IMR-90 (cell line): ENCODE data around the gene DAGLA. TPM values are rescaled to one million over a fixed set of nuclear protein-coding genes. Genes with fewer than 3 reads are reported as not detected.

Source experiments
- ATAC-seq: fragments of 200-7000 bp; cut with Tn5 transposase; 2 replicates; pipeline ENCODE4 v1.9.1; 2020; ENCODE audit warnings: low read depth, mild to moderate bottlenecking, moderate library complexity
- BruUV-seq: library from RNA; stranded (reverse); fragments of 400-500 nt; replicated peaks from 2 replicates; lab custom pipeline; 2021; lab: Mats Ljungman, UMichigan
- CTCF ChIA-PET: fragments of 300-600 bp; formaldehyde crosslinking; extraction: SDS; loops from one replicate; lab custom pipeline; 2021; ENCODE audit warnings: antibody characterized with exemption; lab: Yijun Ruan, JAX
- POLR2A ChIA-PET: fragments of 300-600 bp; sonication (Branson Sonifier 250); formaldehyde crosslinking; loops from one replicate; lab custom pipeline; 2022; ENCODE audit warnings: antibody characterized with exemption; ENCODE audit not compliant: unreplicated experiment; lab: Charles Lee
- DNase-seq: peaks from one replicate; pipeline ENCODE4 v3.0.0; 2013
- H2AFZ ChIP-seq: replicated peaks from 2 replicates; pipeline ENCODE3; 2013; ENCODE audit warnings: low read length, mild to moderate bottlenecking; ENCODE audit not compliant: poor library complexity
- H2AK5ac ChIP-seq: 2 replicates; pipeline ENCODE4 v1.6.1; 2013; ENCODE audit warnings: low read depth, low read length, inconsistent platforms
- H2AK9ac ChIP-seq: replicated peaks from 2 replicates; pipeline ENCODE3; 2013; ENCODE audit warnings: mild to moderate bottlenecking, low read depth, low read length, moderate library complexity; ENCODE audit not compliant: poor library complexity
- H2BK120ac ChIP-seq: 2 replicates; pipeline ENCODE4 v1.6.1; 2013; ENCODE audit warnings: low read depth, low read length, inconsistent platforms
- H2BK15ac ChIP-seq: 3 replicates; pipeline ENCODE4 v1.6.1; 2013; ENCODE audit warnings: low read depth, low read length, inconsistent platforms
- H2BK20ac ChIP-seq: 2 replicates; pipeline ENCODE4 v1.6.1; 2013; ENCODE audit warnings: low read depth, mild to moderate bottlenecking, inconsistent platforms, low read length, moderate library complexity
- H2BK5ac ChIP-seq: 2 replicates; pipeline ENCODE4 v1.6.1; 2013; ENCODE audit warnings: mild to moderate bottlenecking, low read depth, low read length, inconsistent platforms; ENCODE audit not compliant: poor library complexity, severe bottlenecking
- H3K14ac ChIP-seq: replicated peaks from 2 replicates; pipeline ENCODE4 v1.6.1; 2013; ENCODE audit warnings: low read depth, low read length, inconsistent platforms
- H3K18ac ChIP-seq: 2 replicates; pipeline ENCODE4 v1.6.1; 2013; ENCODE audit warnings: low read depth, low read length, control low read depth
- H3K23ac ChIP-seq: 2 replicates; pipeline ENCODE4 v1.6.1; 2013; ENCODE audit warnings: low read depth, low read length, inconsistent platforms
- H3K27ac ChIP-seq: 2 replicates; pipeline ENCODE4 v1.5.1; 2013; ENCODE audit warnings: mild to moderate bottlenecking, control low read depth, low read length; ENCODE audit not compliant: insufficient read depth
- H3K27me3 ChIP-seq: 2 replicates; pipeline ENCODE4 v1.6.1; 2013; ENCODE audit warnings: low read length; ENCODE audit not compliant: control insufficient read depth, insufficient read depth
- H3K36me3 ChIP-seq: 2 replicates; pipeline ENCODE4 v1.6.1; 2013; ENCODE audit warnings: low read length, mixed read lengths; ENCODE audit not compliant: control insufficient read depth, insufficient read depth
- H3K4ac ChIP-seq: 2 replicates; pipeline ENCODE4 v1.6.1; 2013; ENCODE audit warnings: low read depth, low read length, inconsistent platforms
- H3K4me1 ChIP-seq: 2 replicates; pipeline ENCODE4 v1.6.1; 2013; ENCODE audit warnings: low read length, mixed read lengths; ENCODE audit not compliant: control insufficient read depth, insufficient read depth
- H3K4me2 ChIP-seq: 2 replicates; pipeline ENCODE4 v1.6.1; 2013; ENCODE audit warnings: low read depth, mild to moderate bottlenecking, control low read depth, low read length, moderate library complexity
- H3K4me3 ChIP-seq: 2 replicates; pipeline ENCODE4 v1.5.1; 2013; ENCODE audit warnings: low read depth, mild to moderate bottlenecking, control low read depth, low read length, moderate library complexity; ENCODE audit not compliant: insufficient read depth
- H3K56ac ChIP-seq: 2 replicates; pipeline ENCODE4 v1.6.1; 2013; ENCODE audit warnings: low read length, inconsistent platforms; ENCODE audit not compliant: insufficient read depth; ENCODE audit errors: extremely low read depth
- H3K79me1 ChIP-seq, 2 experiments: 2 replicates each; pipeline ENCODE4 v1.6.1; 2013; ENCODE audit warnings: low read length in 2 of 2, inconsistent platforms in 1 of 2, low read depth in 1 of 2
- H3K9ac ChIP-seq: 2 replicates; pipeline ENCODE4 v1.6.1; 2013; ENCODE audit warnings: low read depth, low read length, control low read depth
- H3K9me1 ChIP-seq: 2 replicates; pipeline ENCODE4 v1.6.1; 2013; ENCODE audit warnings: low read length, inconsistent platforms; ENCODE audit not compliant: insufficient read depth
- H3K9me3 ChIP-seq: 2 replicates; pipeline ENCODE4 v1.6.1; 2013; ENCODE audit warnings: low read length; ENCODE audit not compliant: control insufficient read depth, insufficient read depth
- H4K20me1 ChIP-seq: 2 replicates; pipeline ENCODE4 v1.6.1; 2013; ENCODE audit warnings: low read length, inconsistent platforms; ENCODE audit not compliant: insufficient read depth
- H4K5ac ChIP-seq: 2 replicates; pipeline ENCODE4 v1.6.1; 2013; ENCODE audit warnings: mild to moderate bottlenecking, low read depth, low read length, control low read depth
- H4K8ac ChIP-seq, 2 experiments: 2 replicates each; pipeline ENCODE4 v1.6.1; 2013; ENCODE audit warnings: low read depth in 2 of 2, low read length in 2 of 2, control low read depth in 1 of 2, inconsistent platforms in 1 of 2
- H4K91ac ChIP-seq: 2 replicates; pipeline ENCODE4 v1.6.1; 2013; ENCODE audit warnings: low read depth, low read length, inconsistent platforms; ENCODE audit not compliant: insufficient read depth
- BHLHE40 ChIP-seq: fragments of 150-350 bp; IDR thresholded peaks from 2 replicates; pipeline ENCODE4 v1.6.1; 2016; ENCODE audit warnings: mild to moderate bottlenecking, low read depth, low read length
- CHD1 ChIP-seq: IDR thresholded peaks from 2 replicates; pipeline ENCODE4 v1.6.1; 2012; ENCODE audit warnings: low read depth, low read length, improper control_type of control experiment
- MAFK ChIP-seq: IDR thresholded peaks from 2 replicates; pipeline ENCODE4 v1.6.1; 2012; ENCODE audit warnings: low read depth, low read length, improper control_type of control experiment
- MXI1 ChIP-seq: IDR thresholded peaks from 2 replicates; pipeline ENCODE4 v1.6.1; 2012; ENCODE audit warnings: low read depth, mild to moderate bottlenecking, low read length, moderate library complexity, borderline replicate concordance
- NFE2L2 ChIP-seq: fragments of 150-350 bp; IDR thresholded peaks from 2 replicates; pipeline ENCODE4 v1.6.1; 2016; ENCODE audit warnings: low read depth, mild to moderate bottlenecking, low read length
- POLR2A ChIP-seq: IDR thresholded peaks from 2 replicates; pipeline ENCODE4 v1.6.1; 2012; ENCODE audit warnings: mild to moderate bottlenecking, low read depth, low read length
- RAD21 ChIP-seq: IDR thresholded peaks from 2 replicates; pipeline ENCODE4 v1.6.1; 2012; ENCODE audit warnings: low read length, improper control_type of control experiment
- RCOR1 ChIP-seq: IDR thresholded peaks from 2 replicates; pipeline ENCODE4 v1.6.1; 2012; ENCODE audit warnings: mild to moderate bottlenecking, low read length, improper control_type of control experiment; ENCODE audit not compliant: insufficient replicate concordance
- SMC3 ChIP-seq: fragments of 150-350 bp; IDR thresholded peaks from 2 replicates; pipeline ENCODE4 v1.6.1; 2016; ENCODE audit warnings: low read depth, mild to moderate bottlenecking, antibody characterized with exemption, low read length, moderate library complexity
- WGBS, 2 experiments: methylation state at CpG; one replicate each; pipeline versions ENCODE4 v1.1.5 to v1.1.7; 2013; ENCODE audit warnings: missing lambda C conversion rate in 2 of 2; ENCODE audit not compliant: insufficient read length in 1 of 2; ENCODE audit errors: extremely low coverage in 2 of 2; 5-methylcytosine and 5-hydroxymethylcytosine counted together
- dilution Hi-C: fragments of 300-500 bp; cut with HindIII; formaldehyde crosslinking; loops from one replicate; pipeline ENCODE4 v1.14.3; 2018; ENCODE audit warnings: low sequenced_read_pairs; ENCODE audit not compliant: unreplicated experiment
- in situ Hi-C: fragments of 300-500 bp; cut with MboI; formaldehyde crosslinking; loops from 3 replicates; pipeline ENCODE4 v1.14.3; 2019; ENCODE audit warnings: low sequenced_read_pairs, inconsistent platforms, mixed read lengths
- intact Hi-C: fragments of 100-400 bp; cut with micrococcal nuclease; formaldehyde crosslinking; loops from 2 replicates; pipeline ENCODE4 v1.10.0; 2022
- polyA plus RNA-seq, 3 experiments: library from polyadenylated mRNA; depleted of rRNA; stranded (reverse); fragments of >200 nt; gene quantifications; 2 replicates each; pipeline ENCODE4 v1.2.3, GENCODE V29; 2012; ENCODE audit warnings: low replicate concordance in 1 of 3
- total RNA-seq: library from RNA; depleted of rRNA; stranded (reverse); fragments of >200 nt; gene quantifications from 2 replicates; pipeline ENCODE4 v1.2.3, GENCODE V29; 2012

Gene DAGLA
- total and polyA plus RNA-seq, 2 of the 4 experiments (the other 2 are of a cell fraction): 0.90 to 3.8 TPM

- no peaks in the 10 kb centered on the region for H3K9me1 ChIP-seq
- H2BK120ac ChIP-seq: no peak overlapping the region
- H2AK9ac ChIP-seq: peak overlapping the region; percentile 19
- POLR2A ChIA-PET: no interaction called here
- CTCF ChIA-PET: interaction anchor here (0.7 kb wide), 1 partner anchor 37 kb away, joined by 3 read pairs; no protein-coding TSS in a partner anchor
- dilution Hi-C loops (no loop called here), in situ Hi-C loops (no loop called here), intact Hi-C loops (no loop called here)
- no peaks in the 10 kb centered on the region for H4K20me1 ChIP-seq
- no peak for DNase-seq
- no peak overlapping the region for H3K56ac ChIP-seq
- H3K36me3 ChIP-seq: no peaks in the 10 kb centered on the region
- no peak overlapping the region for H4K91ac ChIP-seq
- no peaks in the 10 kb centered on the region for H3K9me3 ChIP-seq
- no peaks in the 10 kb centered on the region for H3K79me1 ChIP-seq
- no peak overlapping the region for H2BK20ac ChIP-seq
- peaks cover 3% of the 10 kb centered on the region; the same call in 1 of the 2 replicates for H3K27me3 ChIP-seq
- H2BK15ac ChIP-seq: no peak overlapping the region
- H3K4me2 ChIP-seq: no peak overlapping the region
- BruUV-seq: no TSS peak
- no peak overlapping the region for H3K23ac ChIP-seq
- H4K5ac ChIP-seq: no peak overlapping the region
- H3K4ac ChIP-seq: no peak overlapping the region
- H2AK5ac ChIP-seq: no peak overlapping the region
- H3K9ac ChIP-seq: no peak overlapping the region
- no peak for TF ChIP-seq BHLHE40
- no peak for TF ChIP-seq NFE2L2
- TF ChIP-seq CHD1: no peak
- TF ChIP-seq RCOR1: no peak
- TF ChIP-seq MAFK: no peak
- no peak for TF ChIP-seq POLR2A
- no peak for TF ChIP-seq RAD21
- no peak for TF ChIP-seq SMC3
- TF ChIP-seq MXI1: no peak
- H3K14ac ChIP-seq: no peak overlapping the region
- H3K4me1 ChIP-seq: peaks cover 11% of the 10 kb centered on the region
- H2AFZ ChIP-seq: no peak overlapping the region
- ATAC-seq: no peak
- H3K4me3 ChIP-seq: no peak overlapping the region
- H4K8ac ChIP-seq: no peak overlapping the region
- 95% methylated on average over 4 of the region's 14 CpGs; no CpG with 5 or more reads in 1 of the 2 experiments for WGBS, 2 experiments
- H3K18ac ChIP-seq: no peak overlapping the region
- no peak overlapping the region for H3K27ac ChIP-seq
- H2BK5ac ChIP-seq: no peak overlapping the region
These were observed 71.2 kb downstream of the DAGLA start for GRCh38 chr11:61751384-61751783.
